GM12892 (cell line): ENCODE data around the gene DHRS13.

Source experiments
- POLR2A ChIP-seq: IDR thresholded peaks from 2 replicates; pipeline ENCODE4 v1.6.1; 2011; ENCODE audit warnings: low read depth, low read length, control low read depth
- POLR2AphosphoS5 ChIP-seq: IDR thresholded peaks from 2 replicates; pipeline ENCODE4 v1.6.1; 2011; ENCODE audit warnings: low read depth, low read length, control low read depth
- TAF1 ChIP-seq: IDR thresholded peaks from 2 replicates; pipeline ENCODE4 v1.6.1; 2011; ENCODE audit warnings: low read depth, mild to moderate bottlenecking, control low read depth, low read length, borderline replicate concordance

DNA sequence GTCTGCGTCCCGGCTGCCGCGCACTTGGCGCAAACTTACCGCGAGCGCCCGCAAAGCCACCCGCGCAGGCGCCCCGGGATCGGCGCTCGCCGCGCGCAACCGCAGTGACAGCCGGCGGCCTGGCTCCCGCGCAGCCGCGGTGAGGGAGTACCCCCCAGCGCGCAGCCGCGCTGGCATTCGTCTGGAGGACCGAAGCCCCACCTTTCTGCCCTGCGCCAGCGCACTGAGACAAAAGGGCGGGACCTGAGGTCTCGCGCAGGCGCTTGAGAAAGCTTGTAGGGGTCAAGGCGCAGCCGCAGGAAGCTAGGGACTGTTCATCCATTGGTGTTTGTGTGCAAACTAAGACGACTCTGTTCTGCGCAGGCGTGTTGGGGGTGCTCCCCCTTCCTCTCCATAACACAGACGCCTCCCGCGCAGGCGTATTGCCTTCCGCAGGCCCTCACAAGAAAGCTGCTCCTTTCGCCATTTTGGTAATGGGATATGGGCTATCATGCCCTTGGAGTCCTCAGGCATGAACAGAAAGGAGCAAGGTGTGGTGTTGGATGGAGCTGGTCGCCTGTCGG, 48.6 kb upstream of the DHRS13 start, which contains the start of gene PHF12:
- peak; percentile 65; the same call in 1 of the 2 replicates for TF ChIP-seq POLR2A
- peak; percentile 52 for TF ChIP-seq POLR2AphosphoS5
- peak; percentile 29; the same call in 1 of the 2 replicates for TF ChIP-seq TAF1
